NT2/D1 (cell line): ENCODE data around the gene NCCRP1.

Experiments
- DNase-seq: peaks from one replicate; pipeline ENCODE4 v3.0.0-alpha.2; 2011; ENCODE audit warnings: low read depth, low spot score
- H3K27me3 ChIP-seq: 2 replicates; pipeline ENCODE4 v1.6.0; 2011; ENCODE audit warnings: mild to moderate bottlenecking; ENCODE audit not compliant: insufficient read length, insufficient read depth
- H3K36me3 ChIP-seq: 2 replicates; pipeline ENCODE4 v1.6.1; 2011; ENCODE audit warnings: mild to moderate bottlenecking, low read length, mixed read lengths; ENCODE audit not compliant: insufficient read depth, insufficient read length
- H3K4me1 ChIP-seq: 2 replicates; pipeline ENCODE4 v1.5.1; 2011; ENCODE audit not compliant: insufficient read depth, insufficient read length
- H3K4me3 ChIP-seq: 2 replicates; pipeline ENCODE4 v1.5.1; 2011; ENCODE audit warnings: low read depth; ENCODE audit not compliant: insufficient read length
- H3K9ac ChIP-seq: 2 replicates; pipeline ENCODE4 v1.6.0; 2011; ENCODE audit warnings: low read depth; ENCODE audit not compliant: insufficient read length
- H3K9me3 ChIP-seq: 2 replicates; pipeline ENCODE4 v1.5.1; 2011; ENCODE audit warnings: mild to moderate bottlenecking, low read length; ENCODE audit not compliant: insufficient read depth
- SUZ12 ChIP-seq: IDR thresholded peaks from 2 replicates; pipeline ENCODE4 v1.6.1; 2011; ENCODE audit not compliant: insufficient read length, insufficient read depth; ENCODE audit errors: extremely low read depth
- YY1 ChIP-seq: IDR thresholded peaks from 2 replicates; pipeline ENCODE4 v1.6.1; 2011; ENCODE audit not compliant: insufficient read length, insufficient read depth
- ZNF274 ChIP-seq: IDR thresholded peaks from 2 replicates; pipeline ENCODE4 v1.6.1; 2011; ENCODE audit warnings: mild to moderate bottlenecking, low read depth, low read length

NCCRP1 gene

GRCh38 chr19:39183104-39183503 lies 13.7 kb upstream of the NCCRP1 start:
- H3K4me3 ChIP-seq, result no peak overlapping the region
- H3K4me1 ChIP-seq, result no peaks in the 10 kb centered on the region
- no peak overlapping the region for H3K9ac ChIP-seq
- no peaks in the 10 kb centered on the region for H3K9me3 ChIP-seq
- H3K27me3 ChIP-seq, result no peaks in the 10 kb centered on the region
- H3K36me3 ChIP-seq, result peaks cover 35% of the 10 kb centered on the region
- TF ChIP-seq SUZ12, result no peak
- no peak for DNase-seq

- no peaks in the 10 kb centered on the region for H3K27me3 ChIP-seq
- TF ChIP-seq SUZ12, result no peak
- TF ChIP-seq ZNF274, result no peak
- TF ChIP-seq YY1, result no peak
- no peaks in the 10 kb centered on the region for H3K4me1 ChIP-seq
- H3K36me3 ChIP-seq, result peaks cover 12% of the 10 kb centered on the region
- no peak for DNase-seq
- no peaks in the 10 kb centered on the region for H3K9me3 ChIP-seq
- no peak overlapping the region for H3K4me3 ChIP-seq
- H3K9ac ChIP-seq, result no peak overlapping the region
Observed at GRCh38 chr19:39186391-39186790, 10.4 kb upstream of the NCCRP1 start.

GRCh38 chr19:39187552-39187943 lies 9.2 kb upstream of the NCCRP1 start:
- no peak for TF ChIP-seq ZNF274
- no peak overlapping the region for H3K9ac ChIP-seq
- peaks cover 4% of the 10 kb centered on the region for H3K36me3 ChIP-seq
- H3K4me3 ChIP-seq, result no peak overlapping the region
- no peak for DNase-seq
- H3K4me1 ChIP-seq, result no peaks in the 10 kb centered on the region
- H3K27me3 ChIP-seq, result no peaks in the 10 kb centered on the region
- H3K9me3 ChIP-seq, result no peaks in the 10 kb centered on the region

GRCh38 chr19:39188960-39189359 lies 7.8 kb upstream of the NCCRP1 start:
- H3K27me3 ChIP-seq, result no peaks in the 10 kb centered on the region
- no peaks in the 10 kb centered on the region for H3K4me1 ChIP-seq
- no peak overlapping the region for H3K4me3 ChIP-seq
- no peak for TF ChIP-seq YY1
- TF ChIP-seq ZNF274, result no peak
- TF ChIP-seq SUZ12, result no peak
- H3K9ac ChIP-seq, result no peak overlapping the region
- H3K36me3 ChIP-seq, result no peaks in the 10 kb centered on the region
- H3K9me3 ChIP-seq, result no peaks in the 10 kb centered on the region
- no peak for DNase-seq

GRCh38 chr19:39190768-39191167 lies 6.0 kb upstream of the NCCRP1 start:
- Histone ChIP-seq H3K4me3 (no peak overlapping the region), H3K36me3 (no peaks in the 10 kb centered on the region), H3K27me3 (peaks cover 12% of the 10 kb centered on the region), H3K4me1 (no peaks in the 10 kb centered on the region), H3K9me3 (no peaks in the 10 kb centered on the region), H3K9ac (no peak overlapping the region)
- no peak for DNase-seq
- TF ChIP-seq YY1, result no peak

GRCh38 chr19:39192846-39193245 lies 3.9 kb upstream of the NCCRP1 start:
- no peak overlapping the region for H3K4me3 ChIP-seq
- no peaks in the 10 kb centered on the region for H3K9me3 ChIP-seq
- TF ChIP-seq YY1 (no peak), SUZ12 (no peak), ZNF274 (no peak)
- no peak overlapping the region for H3K9ac ChIP-seq
- H3K36me3 ChIP-seq, result no peaks in the 10 kb centered on the region
- no peaks in the 10 kb centered on the region for H3K4me1 ChIP-seq
- no peak for DNase-seq
- H3K27me3 ChIP-seq, result peaks cover 33% of the 10 kb centered on the region

- H3K27me3 ChIP-seq, result peaks cover 42% of the 10 kb centered on the region
- H3K36me3 ChIP-seq, result no peaks in the 10 kb centered on the region
- H3K9ac ChIP-seq, result no peak overlapping the region
- H3K9me3 ChIP-seq, result no peaks in the 10 kb centered on the region
- no peak overlapping the region for H3K4me3 ChIP-seq
- no peaks in the 10 kb centered on the region for H3K4me1 ChIP-seq
- no peak for DNase-seq
- TF ChIP-seq SUZ12 (no peak), ZNF274 (no peak), YY1 (no peak)
Observed at GRCh38 chr19:39193803-39194202, 3.0 kb upstream of the NCCRP1 start.

GRCh38 chr19:39194832-39195542 lies 1.8 kb upstream of the NCCRP1 start:
- Histone ChIP-seq H3K9ac (no peak overlapping the region), H3K36me3 (no peaks in the 10 kb centered on the region), H3K4me3 (no peak overlapping the region), H3K9me3 (no peaks in the 10 kb centered on the region), H3K27me3 (peaks cover 42% of the 10 kb centered on the region), H3K4me1 (peaks cover 1% of the 10 kb centered on the region)
- no peak for DNase-seq
- TF ChIP-seq YY1, result no peak
- TF ChIP-seq ZNF274, result no peak
- TF ChIP-seq SUZ12, result no peak
